HCT116 (cell line): ENCODE data around the gene TIPRL.

ENCODE experiments used
- EZH2phosphoT487 ChIP-seq: fragments of 200-600 bp; IDR thresholded peaks from 2 replicates; pipeline ENCODE4 v1.6.1; 2018; ENCODE audit warnings: antibody characterized with exemption, borderline replicate concordance
- POLR2AphosphoS5 ChIP-seq: IDR thresholded peaks from 2 replicates; pipeline ENCODE4 v1.6.1; 2011; ENCODE audit warnings: mild to moderate bottlenecking, low read depth, low read length, moderate library complexity
- YY1 ChIP-seq: IDR thresholded peaks from 2 replicates; pipeline ENCODE4 v1.6.1; 2011; ENCODE audit warnings: low read length, low read depth, moderate library complexity, mild to moderate bottlenecking; ENCODE audit not compliant: insufficient replicate concordance; ENCODE audit errors: extremely low read depth
- TF ChIP-seq, protein P1 (sequence below): IDR thresholded peaks from 2 replicates; pipeline ENCODE4 v1.6.1; 2012; ENCODE audit warnings: low read depth

DNA sequence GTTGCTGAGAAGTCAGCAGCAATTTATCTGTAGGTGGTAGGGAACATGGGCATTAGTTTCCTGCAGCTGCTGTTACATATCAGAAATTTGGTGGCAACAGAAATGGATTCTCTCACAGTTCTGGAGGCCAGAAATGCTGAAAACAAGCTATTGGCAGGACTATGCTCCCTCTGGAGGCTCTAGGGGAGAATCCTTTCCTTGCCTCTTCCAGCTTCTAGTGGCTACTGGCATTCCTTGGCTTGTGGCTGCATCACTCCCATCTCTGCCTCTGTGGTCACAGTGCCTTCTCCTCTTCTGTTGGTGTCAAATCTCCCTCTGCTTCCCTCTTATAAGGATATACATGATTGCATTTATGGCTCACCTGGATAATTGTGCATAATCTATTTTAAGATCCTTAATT lies 44.5 kb downstream of the TIPRL start:
- TF ChIP-seq, protein P1, sequence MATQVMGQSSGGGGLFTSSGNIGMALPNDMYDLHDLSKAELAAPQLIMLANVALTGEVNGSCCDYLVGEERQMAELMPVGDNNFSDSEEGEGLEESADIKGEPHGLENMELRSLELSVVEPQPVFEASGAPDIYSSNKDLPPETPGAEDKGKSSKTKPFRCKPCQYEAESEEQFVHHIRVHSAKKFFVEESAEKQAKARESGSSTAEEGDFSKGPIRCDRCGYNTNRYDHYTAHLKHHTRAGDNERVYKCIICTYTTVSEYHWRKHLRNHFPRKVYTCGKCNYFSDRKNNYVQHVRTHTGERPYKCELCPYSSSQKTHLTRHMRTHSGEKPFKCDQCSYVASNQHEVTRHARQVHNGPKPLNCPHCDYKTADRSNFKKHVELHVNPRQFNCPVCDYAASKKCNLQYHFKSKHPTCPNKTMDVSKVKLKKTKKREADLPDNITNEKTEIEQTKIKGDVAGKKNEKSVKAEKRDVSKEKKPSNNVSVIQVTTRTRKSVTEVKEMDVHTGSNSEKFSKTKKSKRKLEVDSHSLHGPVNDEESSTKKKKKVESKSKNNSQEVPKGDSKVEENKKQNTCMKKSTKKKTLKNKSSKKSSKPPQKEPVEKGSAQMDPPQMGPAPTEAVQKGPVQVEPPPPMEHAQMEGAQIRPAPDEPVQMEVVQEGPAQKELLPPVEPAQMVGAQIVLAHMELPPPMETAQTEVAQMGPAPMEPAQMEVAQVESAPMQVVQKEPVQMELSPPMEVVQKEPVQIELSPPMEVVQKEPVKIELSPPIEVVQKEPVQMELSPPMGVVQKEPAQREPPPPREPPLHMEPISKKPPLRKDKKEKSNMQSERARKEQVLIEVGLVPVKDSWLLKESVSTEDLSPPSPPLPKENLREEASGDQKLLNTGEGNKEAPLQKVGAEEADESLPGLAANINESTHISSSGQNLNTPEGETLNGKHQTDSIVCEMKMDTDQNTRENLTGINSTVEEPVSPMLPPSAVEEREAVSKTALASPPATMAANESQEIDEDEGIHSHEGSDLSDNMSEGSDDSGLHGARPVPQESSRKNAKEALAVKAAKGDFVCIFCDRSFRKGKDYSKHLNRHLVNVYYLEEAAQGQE, result no peak
- no peak for TF ChIP-seq POLR2AphosphoS5
- no peak for TF ChIP-seq YY1
- no peak for TF ChIP-seq EZH2phosphoT487
